ENCODE results near the gene RPUSD1. TPM values are rescaled to one million over a fixed set of nuclear protein-coding genes. Genes with fewer than 3 reads are reported as not detected.

The RPUSD1 gene
- total and polyA plus RNA-seq, 2 donors (not counting 1 experiment from before 2014, with no cell fraction given): 34.7 to 46.1 TPM

GRCh38 chr16:762595-763268, 25.4 kb downstream of the RPUSD1 start:
- no peak overlapping the region for H3K4me2 ChIP-seq (replicated peaks; ENCODE audit: low read depth, low read length, poor library complexity, severe bottlenecking)
- no peaks in the 10 kb centered on the region for H3K9me3 Mint-ChIP-seq (ENCODE audit: insufficient read depth)
- POLR2A ChIA-PET: no interaction called here
- H3K9ac ChIP-seq (ENCODE audit: low read length): no peak overlapping the region
- H3K4me1 ChIP-seq (ENCODE audit: control insufficient read depth in 2 of 2, insufficient read depth in 2 of 2, low read length in 2 of 2): no peaks in the 10 kb centered on the region
- H3K4me3 ChIP-seq (ENCODE audit: control extremely low read depth in 1 of 5, extremely low read depth in 1 of 5, insufficient read depth in 1 of 5, low read depth in 2 of 5, low read length in 4 of 5): no peak overlapping the region
- CTCF ChIA-PET: no interaction called here
- no peaks in the 10 kb centered on the region for H4K20me1 ChIP-seq (ENCODE audit: control insufficient read depth, insufficient read depth, low read length, poor library complexity, severe bottlenecking)
- H3K27me3 Mint-ChIP-seq: peaks cover 5% of the 10 kb centered on the region
- WGBS (ENCODE audit: insufficient coverage): 91% methylated on average over 13 of the region's 17 CpGs
- H3K9me3 ChIP-seq (ENCODE audit: control extremely low read depth in 1 of 3, control insufficient read depth in 2 of 3, insufficient read depth in 1 of 3, low read length in 2 of 3): no peaks in the 10 kb centered on the region
- H3K27ac ChIP-seq (ENCODE audit: low read length in 2 of 2): no peak overlapping the region
- H3K79me2 ChIP-seq (ENCODE audit: control insufficient read depth, insufficient read depth, low read length): no peaks in the 10 kb centered on the region
- H3K4me3 Mint-ChIP-seq: no peak overlapping the region
- no peaks in the 10 kb centered on the region for H3K4me1 Mint-ChIP-seq
- H3K27me3 ChIP-seq (replicated peaks in 1 of 4; ENCODE audit: control extremely low read depth in 1 of 4, control insufficient read depth in 3 of 4, insufficient read depth in 4 of 4, low read length in 3 of 4): no peaks in the 10 kb centered on the region
- H3K36me3 ChIP-seq (replicated peaks in 1 of 2; ENCODE audit: control extremely low read depth in 1 of 2, control insufficient read depth in 1 of 2, extremely low read depth in 1 of 2, insufficient read depth in 2 of 2, low read length in 1 of 2): no peaks in the 10 kb centered on the region
- intact Hi-C loops (cut with micrococcal nuclease): no loop called here
- DNase-seq (no peak), ATAC-seq (ENCODE audit: low read depth) (no peak)
- TF ChIP-seq CTCF (IDR thresholded peaks at IDR 0.05) (no peak), EZH2 (IDR thresholded peaks at IDR 0.05; ENCODE audit: borderline replicate concordance, insufficient read depth, low read depth, low read length, poor library complexity, severe bottlenecking) (no peak)
- no peak overlapping the region for H2AFZ ChIP-seq (ENCODE audit: insufficient read depth, low read depth, low read length, poor library complexity, severe bottlenecking)
- H3K27ac Mint-ChIP-seq: no peak overlapping the region

GRCh38 chr16:761625-762513, 26.3 kb downstream of the RPUSD1 start:
- POLR2A ChIA-PET: no interaction called here
- H3K9me3 Mint-ChIP-seq (ENCODE audit: insufficient read depth): no peaks in the 10 kb centered on the region
- Histone ChIP-seq H3K4me1 (ENCODE audit: control insufficient read depth in 2 of 2, insufficient read depth in 2 of 2, low read length in 2 of 2) (no peaks in the 10 kb centered on the region), H3K36me3 (replicated peaks in 1 of 2; ENCODE audit: control extremely low read depth in 1 of 2, control insufficient read depth in 1 of 2, extremely low read depth in 1 of 2, insufficient read depth in 2 of 2, low read length in 1 of 2) (no peaks in the 10 kb centered on the region), H3K27me3 (replicated peaks in 1 of 4; ENCODE audit: control extremely low read depth in 1 of 4, control insufficient read depth in 3 of 4, insufficient read depth in 4 of 4, low read length in 3 of 4) (peaks cover 0 to 2% (median 0%) of the 10 kb centered on the region in 4 experiments), H3K4me3 (ENCODE audit: control extremely low read depth in 1 of 5, extremely low read depth in 1 of 5, insufficient read depth in 1 of 5, low read depth in 2 of 5, low read length in 4 of 5) (no peak overlapping the region), H2AFZ (ENCODE audit: insufficient read depth, low read depth, low read length, poor library complexity, severe bottlenecking) (no peak overlapping the region), H3K4me2 (replicated peaks; ENCODE audit: low read depth, low read length, poor library complexity, severe bottlenecking) (no peak overlapping the region), H3K27ac (ENCODE audit: low read length in 2 of 2) (no peak overlapping the region), H3K9me3 (ENCODE audit: control extremely low read depth in 1 of 3, control insufficient read depth in 2 of 3, insufficient read depth in 1 of 3, low read length in 2 of 3) (peaks cover 0 to under 1% (median 0%) of the 10 kb centered on the region in 3 donors), H3K79me2 (ENCODE audit: control insufficient read depth, insufficient read depth, low read length) (no peaks in the 10 kb centered on the region), H4K20me1 (ENCODE audit: control insufficient read depth, insufficient read depth, low read length, poor library complexity, severe bottlenecking) (no peaks in the 10 kb centered on the region), H3K9ac (ENCODE audit: low read length) (no peak overlapping the region)
- DNase-seq (no peak), ATAC-seq (ENCODE audit: low read depth) (no peak)
- CTCF ChIA-PET: no interaction called here
- no peak overlapping the region for H3K4me3 Mint-ChIP-seq
- intact Hi-C loops (cut with micrococcal nuclease): no loop called here
- WGBS (ENCODE audit: insufficient coverage): 81% methylated on average over 20 of the region's 22 CpGs
- no peaks in the 10 kb centered on the region for H3K4me1 Mint-ChIP-seq
- no peak overlapping the region for H3K27ac Mint-ChIP-seq
- TF ChIP-seq EZH2 (IDR thresholded peaks at IDR 0.05; ENCODE audit: borderline replicate concordance, insufficient read depth, low read depth, low read length, poor library complexity, severe bottlenecking) (no peak), CTCF (IDR thresholded peaks at IDR 0.05) (no peak)
- H3K27me3 Mint-ChIP-seq: peaks cover 9% of the 10 kb centered on the region
